Omental fat pad (tissue), 4 donors: ENCODE results near the gene TMEM120B. TPM values are rescaled to one million over a fixed set of nuclear protein-coding genes. Genes with fewer than 3 reads are reported as not detected.
A peak's percentile ranks its signal among the peaks of the same experiment; 100 is the strongest.
"Not testable (repeated sequence)": the region's sequence is repeated elsewhere in the genome, so short reads cannot be mapped to it uniquely, and the experiment has no call there.

Experiments used
- ATAC-seq: fragments of 150-250 bp; one replicate; pipeline ENCODE4 v1.9.1; 2016; ENCODE audit warnings: mild to moderate bottlenecking, moderate library complexity; ENCODE audit not compliant: low FRiP score
- DNase-seq: peaks from one replicate; pipeline ENCODE4 v3.0.0-alpha.2; 2019; ENCODE audit warnings: low spot score
- CTCF ChIP-seq, 3 donors: fragments of 450-650 bp; IDR thresholded peaks; one replicate each; pipeline ENCODE4 v1.5.1; 2016 to 2017; ENCODE audit warnings: antibody characterized with exemption in 3 of 3, mild to moderate bottlenecking in 3 of 3, moderate library complexity in 2 of 3
- total RNA-seq, 4 donors: library from RNA; depleted of rRNA; stranded (reverse); fragments of >200 nt; gene quantifications; one replicate each; pipeline ENCODE4 v1.1.0, GENCODE V29; 2016

The TMEM120B gene
- 10 to 100 TPM in 1 of 4 donors, 1 to 10 TPM in 3; 4.9 to 10.7 (median 5.7) TPM for total RNA-seq

- DNase-seq: peak; percentile 64
- no peak for TF ChIP-seq CTCF (IDR thresholded peaks at IDR 0.05)
- peak; percentile 93 for ATAC-seq
Observed at GRCh38 chr12:121712461-121713256, at the start of gene TMEM120B. Gene TMEM120B (plus strand): TSS chr12:121712752. CDS start chr12:121712896, 144 bp downstream.

- no peak for TF ChIP-seq CTCF (IDR thresholded peaks at IDR 0.05)
- DNase-seq (no peak), ATAC-seq (no peak)
Observed at GRCh38 chr12:121663610-121663929, 49.0 kb upstream of the TMEM120B start.

- ATAC-seq, DNase-seq: not testable (repeated sequence)
Observed at GRCh38 chr12:121666829-121667228, 45.7 kb upstream of the TMEM120B start.

GRCh38 chr12:121668750-121669520 is 43.6 kb upstream of the TMEM120B start:
- TF ChIP-seq CTCF (IDR thresholded peaks at IDR 0.05): peak in 1 of 3 donors; percentile 45
- ATAC-seq: no peak

GRCh38 chr12:121669521-121669900 is 43.0 kb upstream of the TMEM120B start, which contains the start of gene MORN3:
Gene MORN3 (minus strand): TSS chr12:121669654. CDS start chr12:121669483, 171 bp downstream.
- TF ChIP-seq CTCF (IDR thresholded peaks at IDR 0.05): no peak
- ATAC-seq (no peak), DNase-seq (no peak)

More at GRCh38 chr12:121668750-121669520, 43.6 kb upstream of the TMEM120B start:
- no peak for DNase-seq

GRCh38 chr12:121673013-121673511 is 39.5 kb upstream of the TMEM120B start:
- DNase-seq: no peak
- TF ChIP-seq CTCF (IDR thresholded peaks at IDR 0.05): no peak
- ATAC-seq: no peak

GRCh38 chr12:121676190-121676589 is 36.4 kb upstream of the TMEM120B start:
- no peak for ATAC-seq
- no peak for TF ChIP-seq CTCF (IDR thresholded peaks at IDR 0.05)
- DNase-seq: no peak
